ENCODE results near the gene E4F1.
"Not testable (repeated sequence)": the region's sequence is repeated elsewhere in the genome, so short reads cannot be mapped to it uniquely, and the experiment has no call there.

Gene E4F1

GRCh38 chr16:2189252-2189893 is 34.0 kb upstream of the E4F1 start:
- DNase-seq = no peak

GRCh38 chr16:2190002-2190658 is 33.3 kb upstream of the E4F1 start:
- no peak for DNase-seq

GRCh38 chr16:2190659-2191445 is 32.5 kb upstream of the E4F1 start:
- no peak for DNase-seq

- no peak for DNase-seq
These were observed 32.0 kb upstream of the E4F1 start for GRCh38 chr16:2191446-2191706.

GRCh38 chr16:2194166-2194834 is 29.1 kb upstream of the E4F1 start:
- DNase-seq = no peak

GRCh38 chr16:2194852-2195321 is 28.5 kb upstream of the E4F1 start:
- peak; percentile 35 for DNase-seq

- DNase-seq = no peak
These were observed 27.8 kb upstream of the E4F1 start for GRCh38 chr16:2195322-2196161.

- no peak for DNase-seq
These were observed 27.0 kb upstream of the E4F1 start, which contains the start of gene CASKIN1 for GRCh38 chr16:2196162-2196980. CASKIN1 (minus strand) TSS chr16:2196605; CDS start chr16:2196432, 173 bp downstream.

GRCh38 chr16:2196981-2197511 is 26.3 kb upstream of the E4F1 start:
- no peak for DNase-seq

- DNase-seq = no peak
These were observed 25.6 kb upstream of the E4F1 start for GRCh38 chr16:2197765-2198164.

GRCh38 chr16:2198283-2198682 is 25.1 kb upstream of the E4F1 start:
- DNase-seq = no peak

GRCh38 chr16:2199095-2199494 is 24.3 kb upstream of the E4F1 start:
- no peak for DNase-seq

- DNase-seq = no peak
These were observed 23.7 kb upstream of the E4F1 start for GRCh38 chr16:2199621-2200139.

GRCh38 chr16:2200313-2200712 is 23.1 kb upstream of the E4F1 start:
- DNase-seq = no peak

- not testable (repeated sequence) for DNase-seq
These were observed 20.2 kb upstream of the E4F1 start for GRCh38 chr16:2203119-2203688.

GRCh38 chr16:2204416-2205103 is 18.8 kb upstream of the E4F1 start:
- DNase-seq = no peak

- peak; percentile 91 for DNase-seq
These were observed 18.1 kb upstream of the E4F1 start, which contains the start of gene MLST8 for GRCh38 chr16:2205104-2205966. MLST8 (plus strand) TSS chr16:2205454; CDS start chr16:2206086, 632 bp downstream.

- DNase-seq = no peak
These were observed 17.5 kb upstream of the E4F1 start for GRCh38 chr16:2205967-2206313.

GRCh38 chr16:2206420-2206779 is 17.0 kb upstream of the E4F1 start:
- DNase-seq = no peak
